NCI-H1417 treated with DMSO at 0.1 percent for 48 hours (cell line): ENCODE data around the gene MAML2.

ENCODE experiments used
- DNase-seq: peaks from one replicate; lab custom pipeline; 2025; lab: John Stamatoyannopoulos, UW

Gene MAML2

DNA sequence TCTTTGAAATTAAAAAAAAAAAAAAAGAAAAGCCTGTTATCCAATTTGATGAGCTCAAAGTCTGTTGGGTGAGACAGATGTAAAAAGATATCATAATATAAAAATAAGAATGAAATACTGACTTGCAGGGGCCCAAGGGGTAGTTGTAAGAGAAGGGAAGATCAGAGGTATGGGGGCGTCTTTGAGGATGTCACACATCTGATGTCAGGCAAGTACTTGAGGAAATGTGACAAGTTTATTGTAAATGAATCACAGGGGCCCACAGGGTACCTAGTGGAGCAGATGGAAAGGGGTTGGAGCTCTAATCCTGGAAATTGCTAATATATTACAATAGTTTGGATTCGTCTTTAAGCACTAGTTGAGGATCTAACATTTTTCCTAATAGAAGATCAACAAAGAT, 131.6 kb downstream of the MAML2 start:
- DNase-seq = no peak

DNA sequence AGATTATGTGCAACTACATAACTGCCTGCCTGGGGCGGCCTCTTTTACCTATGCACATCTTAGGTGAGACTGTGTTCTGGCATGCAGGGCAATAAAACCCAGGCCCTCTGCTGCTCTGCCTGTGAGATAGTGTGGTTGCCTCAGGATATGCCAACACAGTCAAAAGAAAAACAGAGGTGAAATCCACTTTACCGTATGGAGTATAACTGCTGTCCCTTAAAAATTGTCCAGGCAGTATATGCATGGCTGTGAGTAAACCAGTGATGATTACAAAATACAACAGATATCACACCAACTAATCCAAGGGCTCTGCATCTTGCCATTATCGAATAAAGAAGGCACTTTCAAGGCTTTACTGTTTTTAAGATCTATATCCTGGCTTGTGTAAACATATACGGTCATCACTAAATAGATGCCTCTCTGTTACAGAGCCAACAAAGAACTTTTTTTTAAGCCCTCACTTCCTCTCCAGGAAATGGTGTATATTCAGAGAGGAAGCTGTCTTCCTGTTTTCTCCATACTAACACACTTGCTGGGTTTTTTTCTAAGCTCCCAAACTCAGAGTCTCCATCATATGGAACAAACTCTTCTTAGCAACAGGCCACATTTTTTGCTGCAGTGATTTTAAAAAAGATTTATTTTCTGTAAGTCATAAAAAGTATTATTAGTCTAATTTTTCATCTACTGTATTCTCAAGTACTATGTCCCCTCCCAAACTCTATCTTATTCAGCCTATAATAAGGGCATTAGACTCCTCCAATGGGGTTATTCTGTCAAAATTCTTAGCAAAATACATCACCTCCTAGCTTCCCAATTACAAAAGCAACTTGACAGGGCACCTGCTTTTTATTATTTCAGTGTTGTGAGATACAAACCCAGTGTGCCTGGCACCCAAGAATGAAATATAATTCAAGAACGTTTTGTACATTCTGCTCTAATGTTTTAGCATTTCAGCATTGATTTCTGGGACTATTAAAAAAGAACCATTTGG, 135.2 kb downstream of the MAML2 start:
- no peak for DNase-seq

DNA sequence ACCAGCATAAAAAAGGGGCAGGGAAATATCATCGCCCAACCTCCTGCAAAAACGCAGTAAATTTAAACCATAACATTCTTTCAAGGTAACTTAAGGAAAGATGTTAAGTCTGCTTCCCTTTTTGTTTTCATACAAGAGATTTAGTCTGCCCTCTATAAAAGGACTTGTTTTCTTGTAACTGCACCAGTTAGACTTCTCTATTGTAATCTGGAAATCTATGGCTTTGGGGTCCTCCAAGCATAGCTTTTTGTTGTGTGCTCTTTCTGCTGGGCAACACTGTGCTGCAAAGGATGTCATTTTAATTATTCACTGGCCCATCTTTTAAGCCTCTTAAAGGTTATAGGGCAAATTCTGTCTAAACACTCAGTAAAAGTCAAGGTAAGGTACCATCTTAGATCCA, 136.0 kb downstream of the MAML2 start:
- no peak for DNase-seq

DNA sequence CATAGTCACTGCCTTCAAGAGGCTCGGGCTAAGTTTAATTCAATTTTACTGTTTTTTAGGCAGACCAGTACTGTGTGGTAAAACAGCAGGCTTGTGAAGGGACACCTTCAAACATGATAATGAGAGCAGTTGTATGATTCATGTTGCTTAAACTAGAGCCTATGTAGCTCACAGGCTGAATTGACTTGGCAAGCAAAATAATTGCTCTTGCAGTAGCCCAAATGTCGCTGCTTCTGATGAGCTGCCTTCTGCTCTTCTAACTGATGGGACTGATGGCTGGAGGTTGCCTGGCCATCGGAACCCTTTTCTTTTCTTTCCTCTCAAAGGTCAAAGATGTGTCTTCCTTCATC, 137.6 kb downstream of the MAML2 start:
- DNase-seq = no peak

GRCh38 chr11:96204721-96205459, 138.1 kb downstream of the MAML2 start:
- no peak for DNase-seq

GRCh38 chr11:96204366-96204659, 138.7 kb downstream of the MAML2 start:
- no peak for DNase-seq

DNA sequence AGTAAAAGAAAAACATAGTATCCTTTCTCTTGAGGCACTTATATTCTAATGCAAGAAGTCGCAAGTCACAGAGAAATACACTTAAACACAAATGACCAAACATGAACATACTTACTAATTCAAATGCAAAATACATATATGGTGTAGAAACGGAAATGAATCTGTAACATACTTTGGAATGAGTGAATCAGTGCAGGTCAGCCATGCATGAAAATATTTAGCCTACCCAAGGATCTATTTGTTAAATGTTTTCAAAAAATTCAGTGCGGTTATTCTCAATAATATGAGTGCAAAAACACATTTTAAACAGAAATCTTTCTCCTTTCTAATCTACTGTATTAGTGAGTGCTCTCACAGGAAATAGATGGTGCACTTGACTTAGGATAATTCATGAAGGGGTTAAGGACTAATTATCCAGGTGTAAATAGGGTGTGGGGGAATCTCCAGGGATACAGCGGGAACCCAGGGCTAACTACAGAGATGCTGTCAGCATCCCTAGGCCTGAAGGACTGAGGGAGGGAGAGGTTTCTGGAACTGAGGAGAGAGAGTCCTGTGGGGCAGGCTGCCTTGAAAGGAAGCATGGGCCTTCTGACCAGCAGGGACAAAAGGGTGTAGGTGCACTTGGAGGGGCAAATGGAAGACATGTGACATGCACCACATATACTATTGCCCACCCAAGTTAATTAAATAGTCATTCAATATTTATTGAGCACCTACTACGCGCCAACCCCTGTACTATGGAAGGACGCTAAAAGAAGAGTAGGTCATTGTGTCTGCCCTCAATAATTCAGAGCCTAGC, 139.2 kb downstream of the MAML2 start:
- no peak for DNase-seq

DNA sequence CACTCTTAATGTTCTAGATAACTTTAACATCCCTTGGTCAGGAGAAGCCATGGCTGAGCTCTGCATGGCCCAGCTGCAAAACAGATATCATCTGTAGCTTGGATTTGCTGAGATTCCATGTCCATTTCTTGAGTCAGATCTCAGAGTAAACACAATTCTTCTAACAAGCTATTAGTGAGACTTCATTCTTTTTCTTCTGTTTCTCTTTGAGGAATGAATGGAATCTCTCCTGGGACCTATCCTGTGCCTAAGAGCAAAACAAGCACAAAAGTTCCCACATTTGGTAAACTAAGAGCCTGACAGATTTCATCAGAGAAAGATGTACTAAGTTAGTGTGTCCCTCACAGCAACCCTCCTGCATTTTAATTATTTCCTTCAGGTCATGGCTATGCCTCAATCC, 142.8 kb downstream of the MAML2 start:
- no peak for DNase-seq

DNA sequence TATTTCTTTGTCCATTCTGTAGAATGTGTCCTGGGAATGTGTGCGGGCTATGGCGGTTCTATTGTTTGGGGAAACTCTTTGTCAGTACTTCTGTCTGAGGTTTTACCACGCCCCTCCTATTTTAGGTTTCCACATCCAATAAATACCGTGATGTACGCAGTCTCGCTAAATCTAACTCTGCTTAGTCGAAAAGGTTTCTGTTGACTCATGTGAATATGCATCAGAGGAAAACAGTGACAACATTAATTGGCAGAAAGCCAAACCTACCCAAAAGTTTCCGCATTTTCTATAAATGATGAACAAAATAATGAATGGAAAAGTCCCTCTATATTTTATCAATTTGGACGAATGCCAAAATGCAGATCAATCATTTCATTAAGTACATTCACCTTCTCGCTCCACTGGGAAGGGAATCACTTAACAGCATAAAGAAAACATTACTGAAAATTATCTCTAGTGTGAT, 143.4 kb downstream of the MAML2 start:
- DNase-seq = no peak

DNA sequence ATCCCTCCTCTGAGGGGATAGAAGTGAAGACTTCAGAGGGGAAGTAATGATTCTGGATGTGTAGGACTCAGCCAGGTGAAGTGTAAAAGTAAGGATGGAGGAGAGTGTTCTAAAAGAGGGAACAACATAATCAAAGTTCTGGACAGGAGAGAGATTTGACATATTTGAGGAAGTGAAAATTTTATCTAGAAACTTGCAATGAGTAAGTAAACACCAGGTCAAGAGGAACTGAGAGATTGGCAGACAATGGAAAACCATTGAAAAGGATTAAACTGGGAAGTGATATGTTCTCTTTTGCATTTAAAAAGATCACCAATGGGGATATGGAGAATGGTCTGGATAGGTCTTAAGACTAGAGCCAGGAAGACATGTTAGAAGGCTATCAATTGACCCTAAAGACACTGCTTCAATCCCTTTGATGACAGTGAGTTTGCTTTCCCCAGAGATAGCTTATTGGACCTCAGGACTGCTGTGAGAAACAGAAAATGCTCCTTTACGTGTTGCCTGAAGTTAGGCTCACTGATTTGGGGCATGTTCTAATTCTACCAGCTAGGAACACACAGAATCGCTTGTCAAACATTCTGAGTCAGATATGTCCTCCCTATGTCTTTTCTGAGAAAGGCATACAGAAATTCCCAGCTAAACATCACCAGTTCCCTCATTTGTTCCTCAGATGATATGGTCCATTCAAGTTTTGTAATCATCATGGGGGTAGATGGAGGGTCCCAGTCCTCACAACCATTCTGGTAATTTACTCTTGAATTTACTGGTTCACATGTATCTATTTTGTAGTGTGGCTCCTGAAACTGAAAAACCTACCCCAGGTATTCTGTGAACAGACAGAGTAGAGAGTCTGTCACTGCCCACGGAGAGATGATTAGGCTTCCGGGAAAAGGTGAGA, 144.9 kb downstream of the MAML2 start:
- no peak for DNase-seq

GRCh38 chr11:96197103-96197502, 145.9 kb downstream of the MAML2 start:
- no peak for DNase-seq

- DNase-seq = no peak
Observed at GRCh38 chr11:96196181-96196662, 146.8 kb downstream of the MAML2 start.

DNA sequence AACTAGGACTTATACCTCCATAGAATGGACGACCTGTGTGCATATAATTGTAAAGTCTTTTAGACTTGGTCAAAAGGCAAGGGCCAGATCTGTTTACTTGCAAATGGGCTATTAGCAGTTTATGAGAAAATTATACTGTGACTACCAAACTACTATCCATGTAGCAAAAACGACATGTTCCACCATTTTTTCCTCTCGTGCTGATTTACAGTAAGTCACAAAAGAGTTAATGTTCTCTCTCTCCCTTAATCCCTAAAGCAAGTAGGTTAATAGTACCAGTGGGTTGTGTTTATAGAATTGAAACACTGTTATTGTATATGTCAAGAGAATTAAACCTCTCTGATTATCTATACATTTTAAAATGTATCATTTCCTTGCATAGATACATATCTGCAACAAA, 147.3 kb downstream of the MAML2 start:
- DNase-seq = no peak

- DNase-seq = no peak
Observed at GRCh38 chr11:96194581-96195374, 148.2 kb downstream of the MAML2 start.

GRCh38 chr11:96193745-96194443, 149.1 kb downstream of the MAML2 start:
- no peak for DNase-seq

GRCh38 chr11:96191752-96192151, 151.2 kb downstream of the MAML2 start:
- no peak for DNase-seq

GRCh38 chr11:96189351-96189750, 153.6 kb downstream of the MAML2 start:
- DNase-seq = no peak

GRCh38 chr11:96188243-96189006, 154.6 kb downstream of the MAML2 start:
- no peak for DNase-seq

DNA sequence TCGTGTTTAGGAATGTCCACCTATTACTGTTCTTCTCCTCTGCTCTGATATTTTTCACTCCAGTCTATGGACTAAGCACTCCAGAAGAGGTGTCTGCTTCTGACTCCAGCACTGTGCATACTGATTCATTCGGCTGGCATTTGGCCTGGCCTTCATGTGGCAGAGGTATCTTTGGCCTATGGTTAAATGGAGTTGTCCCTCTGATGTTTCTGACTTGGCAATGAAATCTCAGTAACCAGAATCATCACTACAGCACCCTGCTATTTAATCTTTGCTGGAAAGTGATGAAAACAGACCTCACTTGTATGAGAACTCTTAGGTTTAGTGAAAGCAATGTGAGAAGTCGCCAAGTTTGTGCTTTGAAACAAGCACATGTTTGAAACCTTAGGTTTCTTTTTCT, 155.2 kb downstream of the MAML2 start:
- no peak for DNase-seq
